Measurements from ENCODE around the gene PLPP4. TPM values are rescaled to one million over a fixed set of nuclear protein-coding genes. Genes with fewer than 3 reads are reported as not detected.

Gene PLPP4
- total and polyA plus RNA-seq, 2 of the 13 experiments (the other 11 are each of a cell fraction or from before 2014, with no cell fraction given) = not detected

DNA sequence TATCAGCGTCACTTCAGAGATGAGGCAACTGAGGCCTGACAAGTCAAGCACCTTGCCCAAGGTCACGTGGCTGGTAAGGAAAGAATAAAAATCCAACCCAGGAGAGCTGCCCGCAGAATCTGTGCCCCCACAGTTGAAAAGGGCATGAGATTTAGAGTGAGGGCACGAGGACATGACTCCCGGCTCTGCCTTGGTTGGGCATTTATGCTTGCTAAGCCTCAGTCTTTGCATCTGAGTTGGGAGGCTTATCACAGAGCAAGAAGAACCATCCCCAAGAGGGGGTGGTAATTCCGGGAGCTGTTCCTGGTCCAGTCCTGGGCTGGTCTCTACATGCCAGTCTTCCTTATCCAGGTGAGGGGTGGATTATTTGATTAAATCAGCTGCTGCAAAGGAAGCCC is 37.3 kb downstream of the PLPP4 start:
- FAIRE-seq = no peak

DNA sequence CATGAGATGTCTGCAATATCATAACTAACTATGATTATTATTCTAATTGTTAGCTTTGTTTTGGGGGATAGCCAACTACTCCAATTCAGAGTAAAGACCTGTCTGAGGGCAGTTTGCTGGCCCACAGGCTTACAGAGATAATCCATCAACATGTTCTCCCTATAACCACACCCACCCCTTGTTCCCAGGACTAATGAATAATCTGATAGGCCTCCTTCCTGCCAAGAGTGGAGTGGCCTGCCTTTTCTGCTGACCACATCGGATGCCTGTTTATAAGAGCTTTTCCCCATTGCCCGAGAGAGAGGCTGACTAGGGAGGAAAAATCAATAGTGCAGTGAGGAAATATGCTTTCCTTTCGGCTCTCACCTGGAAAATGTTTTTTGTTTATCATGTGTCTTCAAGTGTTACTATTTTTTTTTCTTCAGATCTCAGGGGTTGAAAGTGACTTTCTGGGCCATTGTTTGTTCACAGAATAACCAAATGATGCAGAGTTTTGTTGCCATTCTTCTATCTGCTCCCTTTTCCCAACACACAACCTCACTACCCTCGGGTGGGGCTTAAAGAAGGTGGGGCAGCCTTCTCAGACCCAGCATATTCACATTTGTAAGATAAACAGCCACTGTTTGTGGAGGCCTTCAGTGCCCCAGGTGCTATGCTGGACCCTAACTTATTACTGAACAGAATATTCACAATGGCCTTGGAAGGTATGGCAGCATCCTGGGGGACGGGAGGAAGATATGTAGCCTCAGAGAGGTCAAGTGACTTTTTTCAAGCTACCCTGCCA is 38.4 kb downstream of the PLPP4 start:
- intact Hi-C loops (cut with micrococcal nuclease; ENCODE audit: unreplicated experiment) = no loop called here
- H3K4me2 ChIP-seq (ENCODE audit: low read depth, low read length) = no peak overlapping the region
- no peak overlapping the region for H2AFZ ChIP-seq (ENCODE audit: low read length)
- H3K4me3 ChIP-seq (replicated peaks in 1 of 3; ENCODE audit: insufficient read depth in 1 of 3, low read depth in 2 of 3, low read length in 3 of 3) = no peak overlapping the region
- FAIRE-seq = no peak
- H3K27ac ChIP-seq (ENCODE audit: extremely low read length, insufficient read depth, low read length) = no peak overlapping the region
- ChIA-PET POLR2A (no interaction called here), CTCF (ENCODE audit: low intra/inter-chr PET ratio, low total read pairs) (no interaction called here)
- no peaks in the 10 kb centered on the region for H4K20me1 ChIP-seq (ENCODE audit: insufficient read depth, low read length)
- H3K27me3 ChIP-seq (ENCODE audit: control insufficient read depth in 1 of 2, insufficient read depth in 2 of 2, low read length in 2 of 2) = no peaks in the 10 kb centered on the region
- WGBS (ENCODE audit: low lambda C conversion rate) = 6% methylated on average over 5 of the region's 5 CpGs
- H3K36me3 ChIP-seq (replicated peaks in 1 of 2; ENCODE audit: control insufficient read depth in 1 of 2, insufficient read depth in 2 of 2, low read length in 2 of 2) = no peaks in the 10 kb centered on the region
- no peaks in the 10 kb centered on the region for H3K9me3 ChIP-seq (ENCODE audit: low read length)
- in situ Hi-C loops (cut with HindIII; ENCODE audit: extremely low pct_ligation_motif_present, low pct_unique_long_range_greater_than_20kb) = no loop called here
- BruUV-seq (replicated peaks) = no TSS peak
- H3K9ac ChIP-seq (ENCODE audit: insufficient read depth, low read depth, low read length) = no peak overlapping the region
- no peaks in the 10 kb centered on the region for H3K4me1 ChIP-seq (ENCODE audit: insufficient read depth, low read length)
- H3K79me2 ChIP-seq (ENCODE audit: insufficient read depth, low read length) = no peaks in the 10 kb centered on the region
- no peak for ATAC-seq
- no peak for DNase-seq (ENCODE audit: low spot score)
- no peak for TF ChIP-seq NBN (conservative IDR thresholded peaks at IDR 0.05)
- no peak for TF ChIP-seq ZNF75D (CRISPR knock-in tag; IDR thresholded peaks at IDR 0.05; ENCODE audit: borderline replicate concordance)
- no peak for TF ChIP-seq GATA4 (IDR thresholded peaks at IDR 0.05; ENCODE audit: borderline replicate concordance, low read depth)
- TF ChIP-seq PRPF4 (IDR thresholded peaks at IDR 0.05; ENCODE audit: low read depth, low read length, poor library complexity, severe bottlenecking) = no peak
- no peak for TF ChIP-seq TBX2 (CRISPR knock-in tag; IDR thresholded peaks at IDR 0.05; ENCODE audit: borderline replicate concordance)
- no peak for TF ChIP-seq BCL6 (CRISPR knock-in tag; IDR thresholded peaks at IDR 0.05)
- TF ChIP-seq, protein P1, sequence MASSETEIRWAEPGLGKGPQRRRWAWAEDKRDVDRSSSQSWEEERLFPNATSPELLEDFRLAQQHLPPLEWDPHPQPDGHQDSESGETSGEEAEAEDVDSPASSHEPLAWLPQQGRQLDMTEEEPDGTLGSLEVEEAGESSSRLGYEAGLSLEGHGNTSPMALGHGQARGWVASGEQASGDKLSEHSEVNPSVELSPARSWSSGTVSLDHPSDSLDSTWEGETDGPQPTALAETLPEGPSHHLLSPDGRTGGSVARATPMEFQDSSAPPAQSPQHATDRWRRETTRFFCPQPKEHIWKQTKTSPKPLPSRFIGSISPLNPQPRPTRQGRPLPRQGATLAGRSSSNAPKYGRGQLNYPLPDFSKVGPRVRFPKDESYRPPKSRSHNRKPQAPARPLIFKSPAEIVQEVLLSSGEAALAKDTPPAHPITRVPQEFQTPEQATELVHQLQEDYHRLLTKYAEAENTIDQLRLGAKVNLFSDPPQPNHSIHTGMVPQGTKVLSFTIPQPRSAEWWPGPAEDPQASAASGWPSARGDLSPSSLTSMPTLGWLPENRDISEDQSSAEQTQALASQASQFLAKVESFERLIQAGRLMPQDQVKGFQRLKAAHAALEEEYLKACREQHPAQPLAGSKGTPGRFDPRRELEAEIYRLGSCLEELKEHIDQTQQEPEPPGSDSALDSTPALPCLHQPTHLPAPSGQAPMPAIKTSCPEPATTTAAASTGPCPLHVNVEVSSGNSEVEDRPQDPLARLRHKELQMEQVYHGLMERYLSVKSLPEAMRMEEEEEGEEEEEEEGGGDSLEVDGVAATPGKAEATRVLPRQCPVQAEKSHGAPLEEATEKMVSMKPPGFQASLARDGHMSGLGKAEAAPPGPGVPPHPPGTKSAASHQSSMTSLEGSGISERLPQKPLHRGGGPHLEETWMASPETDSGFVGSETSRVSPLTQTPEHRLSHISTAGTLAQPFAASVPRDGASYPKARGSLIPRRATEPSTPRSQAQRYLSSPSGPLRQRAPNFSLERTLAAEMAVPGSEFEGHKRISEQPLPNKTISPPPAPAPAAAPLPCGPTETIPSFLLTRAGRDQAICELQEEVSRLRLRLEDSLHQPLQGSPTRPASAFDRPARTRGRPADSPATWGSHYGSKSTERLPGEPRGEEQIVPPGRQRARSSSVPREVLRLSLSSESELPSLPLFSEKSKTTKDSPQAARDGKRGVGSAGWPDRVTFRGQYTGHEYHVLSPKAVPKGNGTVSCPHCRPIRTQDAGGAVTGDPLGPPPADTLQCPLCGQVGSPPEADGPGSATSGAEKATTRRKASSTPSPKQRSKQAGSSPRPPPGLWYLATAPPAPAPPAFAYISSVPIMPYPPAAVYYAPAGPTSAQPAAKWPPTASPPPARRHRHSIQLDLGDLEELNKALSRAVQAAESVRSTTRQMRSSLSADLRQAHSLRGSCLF (CRISPR knock-in tag; IDR thresholded peaks at IDR 0.05; ENCODE audit: borderline replicate concordance) = no peak
- TF ChIP-seq ZNF460 (CRISPR knock-in tag; IDR thresholded peaks at IDR 0.05; ENCODE audit: borderline replicate concordance) = no peak
- TF ChIP-seq TCF7L2 (IDR thresholded peaks at IDR 0.05; ENCODE audit: low read depth, low read length) = no peak

More for the DNA sequence above, 37.3 kb downstream of the PLPP4 start:
- Histone ChIP-seq H3K4me1 (ENCODE audit: insufficient read depth, low read length) (no peaks in the 10 kb centered on the region), H3K27ac (ENCODE audit: extremely low read length, insufficient read depth, low read length) (no peak overlapping the region), H3K79me2 (ENCODE audit: insufficient read depth, low read length) (no peaks in the 10 kb centered on the region), H4K20me1 (ENCODE audit: insufficient read depth, low read length) (no peaks in the 10 kb centered on the region), H3K36me3 (replicated peaks in 1 of 2; ENCODE audit: control insufficient read depth in 1 of 2, insufficient read depth in 2 of 2, low read length in 2 of 2) (no peaks in the 10 kb centered on the region), H3K4me3 (replicated peaks in 1 of 3; ENCODE audit: insufficient read depth in 1 of 3, low read depth in 2 of 3, low read length in 3 of 3) (no peak overlapping the region), H2AFZ (ENCODE audit: low read length) (no peak overlapping the region), H3K9me3 (ENCODE audit: low read length) (no peaks in the 10 kb centered on the region), H3K9ac (ENCODE audit: insufficient read depth, low read depth, low read length) (no peak overlapping the region), H3K4me2 (ENCODE audit: low read depth, low read length) (no peak overlapping the region), H3K27me3 (ENCODE audit: control insufficient read depth in 1 of 2, insufficient read depth in 2 of 2, low read length in 2 of 2) (no peaks in the 10 kb centered on the region)
- ATAC-seq (no peak), DNase-seq (ENCODE audit: low spot score) (no peak)
- TF ChIP-seq, protein P2, sequence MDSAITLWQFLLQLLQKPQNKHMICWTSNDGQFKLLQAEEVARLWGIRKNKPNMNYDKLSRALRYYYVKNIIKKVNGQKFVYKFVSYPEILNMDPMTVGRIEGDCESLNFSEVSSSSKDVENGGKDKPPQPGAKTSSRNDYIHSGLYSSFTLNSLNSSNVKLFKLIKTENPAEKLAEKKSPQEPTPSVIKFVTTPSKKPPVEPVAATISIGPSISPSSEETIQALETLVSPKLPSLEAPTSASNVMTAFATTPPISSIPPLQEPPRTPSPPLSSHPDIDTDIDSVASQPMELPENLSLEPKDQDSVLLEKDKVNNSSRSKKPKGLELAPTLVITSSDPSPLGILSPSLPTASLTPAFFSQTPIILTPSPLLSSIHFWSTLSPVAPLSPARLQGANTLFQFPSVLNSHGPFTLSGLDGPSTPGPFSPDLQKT (CRISPR knock-in tag; IDR thresholded peaks at IDR 0.05; ENCODE audit: borderline replicate concordance) = no peak
- 15% methylated on average over 5 of the region's 6 CpGs for WGBS (ENCODE audit: low lambda C conversion rate)
- ChIA-PET POLR2A (no interaction called here), CTCF (ENCODE audit: low intra/inter-chr PET ratio, low total read pairs) (no interaction called here)
- intact Hi-C loops (cut with micrococcal nuclease; ENCODE audit: unreplicated experiment) = no loop called here
- in situ Hi-C loops (cut with HindIII; ENCODE audit: extremely low pct_ligation_motif_present, low pct_unique_long_range_greater_than_20kb) = no loop called here
- BruUV-seq (replicated peaks) = no TSS peak

All from HepG2 (cell line).